ENCODE measurements around the gene SPIRE1.

Gene SPIRE1

GRCh38 chr18:12399231-12399630 is 258.7 kb downstream of the SPIRE1 start:
- Histone ChIP-seq H3K27me3 (ENCODE audit: insufficient read depth, low read depth) (no peaks in the 10 kb centered on the region), H3K4me2 (no peak overlapping the region), H3K79me2 (ENCODE audit: insufficient read depth, low read depth) (no peaks in the 10 kb centered on the region), H4K20me1 (ENCODE audit: insufficient read depth) (no peaks in the 10 kb centered on the region), H3K9ac (no peak overlapping the region), H3K4me1 (ENCODE audit: low read depth, poor library complexity, severe bottlenecking) (peaks cover 15% of the 10 kb centered on the region), H2AFZ (ENCODE audit: low read depth) (no peak overlapping the region), H3K36me3 (ENCODE audit: insufficient read depth) (no peaks in the 10 kb centered on the region), H3K27ac (no peak overlapping the region), H3K4me3 (IDR thresholded peaks at IDR 0.05; ENCODE audit: insufficient read depth, low read depth, low read length) (no peak overlapping the region)
- TF ChIP-seq CTCF (conservative IDR thresholded peaks at IDR 0.05; ENCODE audit: low read depth, low read length) = no peak

GRCh38 chr18:12398625-12399024 is 259.3 kb downstream of the SPIRE1 start:
- Histone ChIP-seq H3K36me3 (ENCODE audit: insufficient read depth) (no peaks in the 10 kb centered on the region), H3K27me3 (ENCODE audit: insufficient read depth, low read depth) (no peaks in the 10 kb centered on the region), H2AFZ (ENCODE audit: low read depth) (no peak overlapping the region), H3K27ac (no peak overlapping the region), H3K4me2 (no peak overlapping the region), H4K20me1 (ENCODE audit: insufficient read depth) (no peaks in the 10 kb centered on the region), H3K79me2 (ENCODE audit: insufficient read depth, low read depth) (no peaks in the 10 kb centered on the region), H3K9ac (no peak overlapping the region), H3K4me1 (ENCODE audit: low read depth, poor library complexity, severe bottlenecking) (peaks cover 15% of the 10 kb centered on the region), H3K4me3 (IDR thresholded peaks at IDR 0.05; ENCODE audit: insufficient read depth, low read depth, low read length) (no peak overlapping the region)
- TF ChIP-seq CTCF (conservative IDR thresholded peaks at IDR 0.05; ENCODE audit: low read depth, low read length) = no peak

GRCh38 chr18:12397793-12398192 is 260.1 kb downstream of the SPIRE1 start:
- no peak overlapping the region for H3K9ac ChIP-seq
- H4K20me1 ChIP-seq (ENCODE audit: insufficient read depth) = no peaks in the 10 kb centered on the region
- peaks cover 15% of the 10 kb centered on the region for H3K4me1 ChIP-seq (ENCODE audit: low read depth, poor library complexity, severe bottlenecking)
- H2AFZ ChIP-seq (ENCODE audit: low read depth) = no peak overlapping the region
- no peaks in the 10 kb centered on the region for H3K27me3 ChIP-seq (ENCODE audit: insufficient read depth, low read depth)
- H3K27ac ChIP-seq = no peak overlapping the region
- TF ChIP-seq CTCF (conservative IDR thresholded peaks at IDR 0.05; ENCODE audit: low read depth, low read length) = no peak
- H3K36me3 ChIP-seq (ENCODE audit: insufficient read depth) = no peaks in the 10 kb centered on the region
- H3K4me2 ChIP-seq = no peak overlapping the region
- no peak overlapping the region for H3K4me3 ChIP-seq (IDR thresholded peaks at IDR 0.05; ENCODE audit: insufficient read depth, low read depth, low read length)
- no peaks in the 10 kb centered on the region for H3K79me2 ChIP-seq (ENCODE audit: insufficient read depth, low read depth)

- Histone ChIP-seq H3K27me3 (ENCODE audit: insufficient read depth, low read depth) (no peaks in the 10 kb centered on the region), H3K4me3 (IDR thresholded peaks at IDR 0.05; ENCODE audit: insufficient read depth, low read depth, low read length) (no peak overlapping the region), H3K36me3 (ENCODE audit: insufficient read depth) (no peaks in the 10 kb centered on the region), H4K20me1 (ENCODE audit: insufficient read depth) (no peaks in the 10 kb centered on the region), H3K4me2 (0 out of 2 replicates have a peak overlapping the region, but pooled peaks have one; percentile 38), H2AFZ (ENCODE audit: low read depth) (no peak overlapping the region; the same call in 1 of the 2 replicates), H3K4me1 (ENCODE audit: low read depth, poor library complexity, severe bottlenecking) (peaks cover 17% of the 10 kb centered on the region), H3K9ac (no peak overlapping the region; the same call in 1 of the 2 replicates), H3K27ac (no peak overlapping the region), H3K79me2 (ENCODE audit: insufficient read depth, low read depth) (no peaks in the 10 kb centered on the region)
- TF ChIP-seq CTCF (conservative IDR thresholded peaks at IDR 0.05; ENCODE audit: low read depth, low read length) = no peak
Measured at GRCh38 chr18:12397254-12397653, 260.7 kb downstream of the SPIRE1 start.

Measured in KMS-11 (cell line).